ENCODE data around the gene DES. TPM values are rescaled to one million over a fixed set of nuclear protein-coding genes. Genes with fewer than 3 reads are reported as not detected.

Gene DES
- total RNA-seq, 1 experiment from 2014 or later: 4.2 TPM

- Histone ChIP-seq H3K9me2 (ENCODE audit: insufficient read depth) (no peaks in the 10 kb centered on the region), H3K4me2 (ENCODE audit: low read length) (no peak overlapping the region), H3K9me3 (ENCODE audit: control insufficient read depth in 1 of 2, insufficient read depth in 1 of 2, low read depth in 1 of 2, low read length in 2 of 2) (no peaks in the 10 kb centered on the region), H2AFZ (ENCODE audit: low read depth, low read length, poor library complexity, severe bottlenecking) (no peak overlapping the region), H3K27ac (ENCODE audit: low read depth, low read length) (no peak overlapping the region), H3K27me3 (ENCODE audit: insufficient read depth, low read length) (no peaks in the 10 kb centered on the region), H3K4me3 (replicated peaks in 1 of 2; ENCODE audit: low read depth in 1 of 2, low read length in 2 of 2) (no peak overlapping the region), H3K79me2 (ENCODE audit: insufficient read depth, low read length) (no peaks in the 10 kb centered on the region), H3K4me1 (ENCODE audit: control insufficient read depth in 1 of 2, insufficient read depth in 2 of 2, low read length in 2 of 2) (peaks cover 14 to 23% of the 10 kb centered on the region in 2 experiments), H3K9ac (ENCODE audit: low read length) (no peak overlapping the region), H4K20me1 (ENCODE audit: insufficient read depth) (no peaks in the 10 kb centered on the region), H3K36me3 (ENCODE audit: control insufficient read depth in 1 of 2, insufficient read depth in 2 of 2, low read length in 2 of 2) (no peaks in the 10 kb centered on the region)
- RAD21 ChIA-PET (ENCODE audit: low non-redundant PET in 1 of 2, low total read pairs in 2 of 2, uncharacterized antibody in 2 of 2, unreplicated experiment in 2 of 2): no interaction called here
- POLR2A ChIA-PET: interaction anchor here (1.3 kb wide), 1 partner anchor 10 kb away, joined by 3 read pairs; no protein-coding TSS in a partner anchor
- ATAC-seq (no peak), DNase-seq (ENCODE audit: low read depth, low spot score) (no peak)
- intact Hi-C loops (cut with micrococcal nuclease): no loop called here
- no TSS peak for BruUV-seq (replicated peaks)
- TF ChIP-seq ZNF274 (IDR thresholded peaks at IDR 0.05; ENCODE audit: low read depth, low read length) (no peak), ATF3 (IDR thresholded peaks at IDR 0.05) (no peak), TCF7L2 (IDR thresholded peaks at IDR 0.05; ENCODE audit: borderline replicate concordance, extremely low read depth, insufficient read depth, insufficient read length) (no peak), JUND (IDR thresholded peaks at IDR 0.05) (no peak), YY1 (IDR thresholded peaks at IDR 0.05; ENCODE audit: extremely low read depth, insufficient replicate concordance, low read depth, low read length) (no peak), SP1 (IDR thresholded peaks at IDR 0.05; ENCODE audit: low read depth) (no peak), RAD21 (IDR thresholded peaks at IDR 0.05; ENCODE audit: low read depth) (no peak), CTCF (IDR thresholded peaks at IDR 0.05 in 2 of 3, conservative IDR thresholded peaks at IDR 0.05 in 1 of 3; ENCODE audit: borderline replicate concordance in 1 of 3, insufficient read depth in 1 of 3, low read depth in 2 of 3, low read length in 2 of 3) (no peak), EGR1 (IDR thresholded peaks at IDR 0.05; ENCODE audit: low read depth) (no peak)
- TF ChIP-seq, protein P1, sequence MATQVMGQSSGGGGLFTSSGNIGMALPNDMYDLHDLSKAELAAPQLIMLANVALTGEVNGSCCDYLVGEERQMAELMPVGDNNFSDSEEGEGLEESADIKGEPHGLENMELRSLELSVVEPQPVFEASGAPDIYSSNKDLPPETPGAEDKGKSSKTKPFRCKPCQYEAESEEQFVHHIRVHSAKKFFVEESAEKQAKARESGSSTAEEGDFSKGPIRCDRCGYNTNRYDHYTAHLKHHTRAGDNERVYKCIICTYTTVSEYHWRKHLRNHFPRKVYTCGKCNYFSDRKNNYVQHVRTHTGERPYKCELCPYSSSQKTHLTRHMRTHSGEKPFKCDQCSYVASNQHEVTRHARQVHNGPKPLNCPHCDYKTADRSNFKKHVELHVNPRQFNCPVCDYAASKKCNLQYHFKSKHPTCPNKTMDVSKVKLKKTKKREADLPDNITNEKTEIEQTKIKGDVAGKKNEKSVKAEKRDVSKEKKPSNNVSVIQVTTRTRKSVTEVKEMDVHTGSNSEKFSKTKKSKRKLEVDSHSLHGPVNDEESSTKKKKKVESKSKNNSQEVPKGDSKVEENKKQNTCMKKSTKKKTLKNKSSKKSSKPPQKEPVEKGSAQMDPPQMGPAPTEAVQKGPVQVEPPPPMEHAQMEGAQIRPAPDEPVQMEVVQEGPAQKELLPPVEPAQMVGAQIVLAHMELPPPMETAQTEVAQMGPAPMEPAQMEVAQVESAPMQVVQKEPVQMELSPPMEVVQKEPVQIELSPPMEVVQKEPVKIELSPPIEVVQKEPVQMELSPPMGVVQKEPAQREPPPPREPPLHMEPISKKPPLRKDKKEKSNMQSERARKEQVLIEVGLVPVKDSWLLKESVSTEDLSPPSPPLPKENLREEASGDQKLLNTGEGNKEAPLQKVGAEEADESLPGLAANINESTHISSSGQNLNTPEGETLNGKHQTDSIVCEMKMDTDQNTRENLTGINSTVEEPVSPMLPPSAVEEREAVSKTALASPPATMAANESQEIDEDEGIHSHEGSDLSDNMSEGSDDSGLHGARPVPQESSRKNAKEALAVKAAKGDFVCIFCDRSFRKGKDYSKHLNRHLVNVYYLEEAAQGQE (IDR thresholded peaks at IDR 0.05; ENCODE audit: low read depth): no peak
- CTCF ChIA-PET: interaction anchor here (0.7 to 1.2 kb wide), 2 partner anchors 9 to 50 kb away, joined by 3 to 4 read pairs; partner anchors contain the start of gene DNPEP
Measured at GRCh38 chr2:219437141-219437540, 19.0 kb downstream of the DES start.

Data from HCT116 (cell line).